BLaER1 treated with 17β-estradiol and CSF1 and Interleukin-3, amounts not matched to agents 10 nM and 100 nM (cell line): ENCODE results near the gene RFC2.

ENCODE experiments used
- H3K27ac ChIP-seq, 11 experiments: shearing (Covaris generic); formaldehyde crosslinking; 2 replicates each; pipeline ENCODE4 v1.8.1; 2022
- H3K27me3 ChIP-seq, 11 experiments: shearing (Covaris generic); formaldehyde crosslinking; 2 replicates each; pipeline ENCODE4 v1.8.1; 2022
- H3K36me3 ChIP-seq, 11 experiments: shearing (Covaris generic); formaldehyde crosslinking; 2 replicates each; pipeline ENCODE4 v1.8.1; 2022
- H3K4me1 ChIP-seq, 10 experiments: shearing (Covaris generic); formaldehyde crosslinking; 2 replicates each; pipeline ENCODE4 v1.8.1; 2022
- H3K4me2 ChIP-seq, 11 experiments: shearing (Covaris generic); formaldehyde crosslinking; 2 replicates each; pipeline ENCODE4 v1.8.1; 2022
- H3K4me3 ChIP-seq, 10 experiments: shearing (Covaris generic); formaldehyde crosslinking; 2 replicates each; pipeline ENCODE4 v1.8.1; 2022
- H3K9ac ChIP-seq, 11 experiments: shearing (Covaris generic); formaldehyde crosslinking; 2 replicates each; pipeline ENCODE4 v1.8.1; 2022
- H3K9me3 ChIP-seq, 11 experiments: shearing (Covaris generic); formaldehyde crosslinking; replicated peaks in 1 of 11; 2 replicates each; pipeline ENCODE4 v1.8.1; 2022
- H4K20me1 ChIP-seq, 11 experiments: shearing (Covaris generic); formaldehyde crosslinking; 2 replicates each; pipeline ENCODE4 v1.8.1; 2022
- Cebpa-rat ChIP-seq, 11 experiments: shearing (Covaris generic); IDR thresholded peaks; 2 replicates each; pipeline ENCODE4 v1.8.1; 2022

The RFC2 gene

GRCh38 chr7:74222851-74223710 is 31.1 kb downstream of the RFC2 start:
- Histone ChIP-seq H3K27ac (peak overlapping the region in 9 of 11 experiments; percentile 88 to 99 (median 97); a peak in 18 of 22 replicates), H3K9me3 (peaks cover 0 to 6% (median 3%) of the 10 kb centered on the region in 11 experiments; a peak in 7 of 22 replicates), H3K36me3 (peaks cover 43 to 96% (median 79%) of the 10 kb centered on the region in 11 experiments), H3K4me3 (peak overlapping the region in 7 of 10 experiments; percentile 21 to 56 (median 49); a peak in 13 of 20 replicates), H3K27me3 (no peaks in the 10 kb centered on the region), H4K20me1 (no peaks in the 10 kb centered on the region; a peak in 1 of 22 replicates), H3K9ac (peak overlapping the region in 9 of 11 experiments; percentile 29 to 87 (median 79); a peak in 18 of 22 replicates), H3K4me2 (peak overlapping the region; percentile 77 to 100 (median 92)), H3K4me1 (peaks cover 86 to 100% (median 99%) of the 10 kb centered on the region in 10 experiments)
- TF ChIP-seq Cebpa-rat (IDR thresholded peaks at IDR 0.05): no peak

- H3K4me3 ChIP-seq: no peak overlapping the region
- peaks cover 0 to 8% (median 3%) of the 10 kb centered on the region in 11 experiments; a peak in 7 of 22 replicates for H3K9me3 ChIP-seq
- peak overlapping the region in 9 of 11 experiments; percentile 41 to 99 (median 97); a peak in 17 of 22 replicates for H3K27ac ChIP-seq
- H3K4me1 ChIP-seq: peaks cover 87 to 100% (median 99%) of the 10 kb centered on the region in 10 experiments
- peaks cover 0 to 9% (median 0%) of the 10 kb centered on the region in 11 experiments; a peak in 3 of 22 replicates for H4K20me1 ChIP-seq
- peak overlapping the region in 9 of 11 experiments; percentile 21 to 87 (median 86); a peak in 15 of 22 replicates for H3K9ac ChIP-seq
- H3K27me3 ChIP-seq: no peaks in the 10 kb centered on the region
- H3K4me2 ChIP-seq: peak overlapping the region in 10 of 11 experiments; percentile 28 to 100 (median 92); a peak in 20 of 22 replicates
- TF ChIP-seq Cebpa-rat (IDR thresholded peaks at IDR 0.05): no peak
- peaks cover 42 to 91% (median 75%) of the 10 kb centered on the region in 11 experiments for H3K36me3 ChIP-seq
Measured at GRCh38 chr7:74221713-74222112, 32.5 kb downstream of the RFC2 start.

DNA sequence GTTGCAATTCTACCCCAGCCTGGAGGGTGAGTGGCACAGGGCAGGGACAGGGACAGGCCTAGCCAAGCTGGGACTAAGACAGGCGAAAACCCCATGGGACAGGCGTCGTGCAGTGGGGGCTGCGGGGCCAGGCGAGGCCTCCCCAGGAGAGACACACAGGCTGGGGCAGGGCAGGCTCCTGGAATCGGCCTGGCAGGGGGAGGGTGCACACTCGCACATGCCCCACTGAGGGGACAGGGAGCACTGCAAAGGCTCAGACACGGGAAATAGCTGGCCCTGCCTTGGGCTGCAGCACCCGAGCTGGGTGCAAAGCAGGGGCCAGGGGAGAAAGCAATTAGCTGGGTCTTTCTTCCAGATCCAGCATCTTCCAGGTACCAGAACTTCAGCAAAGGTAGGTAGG is 34.0 kb downstream of the RFC2 start:
- Histone ChIP-seq H3K4me3 (peak overlapping the region in 8 of 10 experiments; percentile 6 to 48 (median 43); a peak in 14 of 20 replicates), H3K4me2 (peak overlapping the region; percentile 77 to 100 (median 92)), H3K27ac (peak overlapping the region; percentile 14 to 99 (median 97); a peak in 19 of 22 replicates), H4K20me1 (peaks cover 0 to 24% (median 0%) of the 10 kb centered on the region in 11 experiments; a peak in 6 of 22 replicates), H3K9ac (peak overlapping the region; percentile 63 to 87 (median 82); a peak in 19 of 22 replicates), H3K4me1 (peaks cover 89 to 100% (median 99%) of the 10 kb centered on the region in 10 experiments), H3K36me3 (peaks cover 51 to 93% (median 80%) of the 10 kb centered on the region in 11 experiments), H3K27me3 (no peaks in the 10 kb centered on the region), H3K9me3 (peaks cover 0 to 8% (median 3%) of the 10 kb centered on the region in 11 experiments; a peak in 7 of 22 replicates)
- TF ChIP-seq Cebpa-rat (IDR thresholded peaks at IDR 0.05): no peak

- peak overlapping the region; percentile 77 to 100 (median 92) for H3K4me2 ChIP-seq
Measured at GRCh38 chr7:74219416-74219815, 34.8 kb downstream of the RFC2 start.

DNA sequence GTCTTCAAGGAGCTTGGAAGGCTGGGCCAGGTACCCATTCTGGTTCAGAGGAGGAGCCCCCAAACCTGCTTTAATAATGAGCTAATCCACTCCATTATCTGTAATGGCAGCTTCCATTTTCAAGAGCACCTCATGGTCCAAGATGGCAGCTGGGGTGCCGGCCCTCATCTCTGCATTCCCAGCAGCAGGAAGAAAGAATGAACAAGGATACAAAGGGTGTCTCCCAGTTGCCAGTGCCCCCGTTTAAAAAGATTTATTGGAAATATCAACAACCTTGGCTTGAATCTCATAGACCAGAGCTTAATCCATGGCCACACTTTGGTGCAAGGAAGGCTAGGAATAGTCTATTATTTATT is 35.9 kb downstream of the RFC2 start:
- no peak for TF ChIP-seq Cebpa-rat (IDR thresholded peaks at IDR 0.05)
- Histone ChIP-seq H3K27me3 (no peaks in the 10 kb centered on the region), H3K9ac (peak overlapping the region in 9 of 11 experiments; percentile 66 to 87 (median 86); a peak in 18 of 22 replicates), H3K4me1 (peaks cover 81 to 93% (median 92%) of the 10 kb centered on the region in 10 experiments), H3K9me3 (peaks cover 0 to 8% (median 3%) of the 10 kb centered on the region in 11 experiments; a peak in 7 of 22 replicates), H3K4me3 (peak overlapping the region in 4 of 10 experiments; percentile 6 to 30 (median 14); a peak in 3 of 20 replicates), H3K27ac (peak overlapping the region; percentile 16 to 99 (median 97); a peak in 21 of 22 replicates), H3K4me2 (peak overlapping the region; percentile 77 to 100 (median 92)), H4K20me1 (peaks cover 0 to 30% (median 0%) of the 10 kb centered on the region in 11 experiments; a peak in 6 of 22 replicates), H3K36me3 (peaks cover 38 to 85% (median 68%) of the 10 kb centered on the region in 11 experiments)

More at GRCh38 chr7:74219416-74219815, 34.8 kb downstream of the RFC2 start:
- H3K27ac ChIP-seq: peak overlapping the region; percentile 14 to 99 (median 97); a peak in 21 of 22 replicates
- peaks cover 0 to 8% (median 3%) of the 10 kb centered on the region in 11 experiments; a peak in 7 of 22 replicates for H3K9me3 ChIP-seq
- H3K9ac ChIP-seq: peak overlapping the region; percentile 63 to 87 (median 82); a peak in 21 of 22 replicates
- peaks cover 48 to 91% (median 79%) of the 10 kb centered on the region in 11 experiments for H3K36me3 ChIP-seq
- H4K20me1 ChIP-seq: peaks cover 0 to 30% (median 0%) of the 10 kb centered on the region in 11 experiments; a peak in 6 of 22 replicates
- peak overlapping the region in 8 of 10 experiments; percentile 6 to 48 (median 43); a peak in 14 of 20 replicates for H3K4me3 ChIP-seq
- no peak for TF ChIP-seq Cebpa-rat (IDR thresholded peaks at IDR 0.05)
- H3K27me3 ChIP-seq: no peaks in the 10 kb centered on the region
- H3K4me1 ChIP-seq: peaks cover 87 to 99% (median 97%) of the 10 kb centered on the region in 10 experiments

GRCh38 chr7:74217455-74218342 is 36.5 kb downstream of the RFC2 start:
- peak in 5 of 11 experiments; percentile 9 to 76 (median 52); a peak in 8 of 22 replicates for TF ChIP-seq Cebpa-rat (IDR thresholded peaks at IDR 0.05)
- peaks cover 38 to 85% (median 65%) of the 10 kb centered on the region in 11 experiments for H3K36me3 ChIP-seq
- H3K27me3 ChIP-seq: no peaks in the 10 kb centered on the region
- peaks cover 81 to 93% (median 92%) of the 10 kb centered on the region in 10 experiments for H3K4me1 ChIP-seq
- H3K4me2 ChIP-seq: peak overlapping the region; percentile 77 to 100 (median 92)
- H3K27ac ChIP-seq: peak overlapping the region; percentile 50 to 99 (median 97); a peak in 21 of 22 replicates
- peak overlapping the region in 9 of 10 experiments; percentile 0 to 63 (median 46); a peak in 15 of 20 replicates for H3K4me3 ChIP-seq
- H4K20me1 ChIP-seq: peaks cover 0 to 34% (median 0%) of the 10 kb centered on the region in 11 experiments; a peak in 6 of 22 replicates
- H3K9ac ChIP-seq: peak overlapping the region; percentile 36 to 87 (median 82); a peak in 20 of 22 replicates
- peaks cover 0 to 8% (median 3%) of the 10 kb centered on the region in 11 experiments; a peak in 7 of 22 replicates for H3K9me3 ChIP-seq

DNA sequence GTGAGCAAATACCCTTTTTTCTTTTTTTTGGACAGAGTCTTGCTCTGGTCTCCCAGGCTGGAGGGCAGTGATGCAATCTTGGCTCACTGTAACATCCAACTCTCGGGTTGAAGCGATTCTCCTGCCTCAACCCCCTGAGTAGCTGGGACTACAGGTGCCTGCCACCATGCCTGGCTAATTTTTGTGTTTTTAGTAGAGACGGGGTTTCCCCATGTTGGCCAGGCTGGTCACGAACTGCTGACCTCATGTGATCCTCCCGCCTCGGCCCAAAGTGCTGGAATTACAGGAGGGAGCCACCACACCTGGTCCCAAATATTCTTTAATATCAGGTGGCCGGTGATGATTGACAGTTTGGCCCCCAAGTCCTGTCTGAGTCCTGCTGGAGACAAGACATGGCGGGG is 37.8 kb downstream of the RFC2 start:
- Histone ChIP-seq H3K27ac (peak overlapping the region; percentile 46 to 99 (median 97); a peak in 21 of 22 replicates), H3K4me2 (peak overlapping the region; percentile 77 to 100 (median 92))

More for the DNA sequence above, 37.8 kb downstream of the RFC2 start:
- Histone ChIP-seq H3K9ac (peak overlapping the region; percentile 36 to 87 (median 82); a peak in 21 of 22 replicates), H3K4me1 (peaks cover 87 to 90% (median 89%) of the 10 kb centered on the region in 10 experiments), H3K27me3 (no peaks in the 10 kb centered on the region), H4K20me1 (peaks cover 0 to 34% (median 0%) of the 10 kb centered on the region in 11 experiments; a peak in 6 of 22 replicates), H3K36me3 (peaks cover 33 to 84% (median 66%) of the 10 kb centered on the region in 11 experiments), H3K9me3 (peaks cover 0 to 8% (median 3%) of the 10 kb centered on the region in 11 experiments; a peak in 7 of 22 replicates), H3K4me3 (peak overlapping the region; percentile 0 to 63 (median 44); a peak in 17 of 20 replicates)
- peak in 7 of 11 experiments; percentile 21 to 89 (median 44); a peak in 8 of 22 replicates for TF ChIP-seq Cebpa-rat (IDR thresholded peaks at IDR 0.05)
